HG02642 (cell line): ENCODE data around the gene MAP2K6.

Source experiments
- ATAC-seq: cut with Tn5 transposase; IDR thresholded peaks from one replicate; pipeline ENCODE4 v1.9.1; 2021; ENCODE audit warnings: mild to moderate bottlenecking; ENCODE audit not compliant: unreplicated experiment, poor library complexity

Gene MAP2K6

DNA sequence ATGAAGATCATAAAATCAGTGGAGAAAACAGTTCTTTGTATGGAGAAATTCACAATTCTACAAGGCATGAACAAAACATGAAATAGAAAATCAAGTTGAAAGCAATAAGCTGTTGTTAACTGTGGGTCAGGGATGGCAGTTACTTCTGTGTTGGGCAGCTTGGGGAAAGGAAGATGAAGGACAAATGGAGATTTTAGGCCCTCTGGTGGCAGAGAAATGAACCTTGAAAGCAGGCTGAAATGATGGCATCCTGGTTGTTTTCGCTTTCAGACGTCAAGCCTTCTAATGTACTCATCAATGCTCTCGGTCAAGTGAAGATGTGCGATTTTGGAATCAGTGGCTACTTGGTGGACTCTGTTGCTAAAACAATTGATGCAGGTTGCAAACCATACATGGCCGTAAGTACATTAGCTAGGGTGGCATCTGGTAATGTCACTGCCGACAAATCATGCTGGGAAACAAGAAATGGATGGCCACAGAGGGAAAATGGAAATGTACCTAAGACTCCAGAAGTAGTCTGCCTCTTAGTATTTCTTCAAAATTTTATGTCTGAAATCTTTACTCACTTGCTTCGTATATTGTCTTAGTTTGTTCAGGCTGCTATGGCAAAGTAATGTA is 108.9 kb downstream of the MAP2K6 start:
- no peak for ATAC-seq

DNA sequence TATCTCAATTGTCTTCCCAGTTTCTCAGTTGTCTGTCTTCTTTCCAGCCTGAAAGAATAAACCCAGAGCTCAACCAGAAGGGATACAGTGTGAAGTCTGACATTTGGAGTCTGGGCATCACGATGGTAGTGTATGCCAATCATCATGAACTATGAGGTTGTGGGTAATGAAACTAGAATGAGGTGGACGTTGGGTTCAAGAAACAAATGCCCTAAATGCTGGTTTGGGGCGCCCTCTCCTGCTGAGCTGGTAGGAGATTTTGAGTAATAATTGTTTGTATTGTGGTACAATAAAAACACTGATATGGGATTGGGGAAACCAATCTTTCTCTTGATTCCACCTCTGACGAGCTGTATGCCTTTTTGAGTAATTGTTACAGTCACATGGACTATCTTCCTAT is 110.4 kb downstream of the MAP2K6 start:
- no peak for ATAC-seq

DNA sequence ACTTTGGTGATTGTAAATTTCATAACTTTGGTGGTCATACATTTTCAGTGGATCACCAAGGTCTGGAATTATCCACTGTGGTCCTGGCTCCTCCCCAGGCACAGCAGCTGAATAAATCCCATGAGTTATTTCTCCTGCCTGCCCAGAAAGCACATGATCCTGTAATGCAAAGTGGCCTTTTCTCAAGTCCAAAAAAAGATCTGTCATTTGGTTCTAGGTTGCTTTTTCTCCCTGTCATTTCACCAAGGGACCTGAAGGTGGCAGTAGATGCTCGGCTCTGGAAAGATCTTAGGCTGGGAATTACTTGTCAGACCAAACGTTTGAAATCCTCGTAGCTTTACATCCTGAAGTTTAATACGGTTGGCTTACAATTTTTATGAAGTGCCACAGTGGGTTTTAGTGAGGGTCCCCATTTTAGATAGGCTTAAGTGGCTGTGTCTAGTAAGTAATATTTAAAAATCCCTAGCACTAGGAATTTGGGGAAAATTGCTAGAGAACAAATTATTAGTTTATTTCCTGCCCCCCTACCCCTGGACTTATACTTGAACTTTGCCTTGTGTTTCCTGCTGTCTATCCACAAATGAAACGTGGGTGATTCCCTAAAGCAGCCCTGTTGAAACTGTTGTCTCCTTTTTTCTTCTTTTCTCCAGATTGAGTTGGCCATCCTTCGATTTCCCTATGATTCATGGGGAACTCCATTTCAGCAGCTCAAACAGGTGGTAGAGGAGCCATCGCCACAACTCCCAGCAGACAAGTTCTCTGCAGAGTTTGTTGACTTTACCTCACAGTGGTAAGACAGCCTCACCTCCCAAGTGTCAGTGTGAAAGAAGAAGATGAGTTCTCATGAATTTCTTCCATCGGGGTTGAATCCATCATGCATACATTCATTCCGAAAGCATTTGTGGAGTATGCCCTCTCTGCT is 111.7 kb downstream of the MAP2K6 start:
- no peak for ATAC-seq

DNA sequence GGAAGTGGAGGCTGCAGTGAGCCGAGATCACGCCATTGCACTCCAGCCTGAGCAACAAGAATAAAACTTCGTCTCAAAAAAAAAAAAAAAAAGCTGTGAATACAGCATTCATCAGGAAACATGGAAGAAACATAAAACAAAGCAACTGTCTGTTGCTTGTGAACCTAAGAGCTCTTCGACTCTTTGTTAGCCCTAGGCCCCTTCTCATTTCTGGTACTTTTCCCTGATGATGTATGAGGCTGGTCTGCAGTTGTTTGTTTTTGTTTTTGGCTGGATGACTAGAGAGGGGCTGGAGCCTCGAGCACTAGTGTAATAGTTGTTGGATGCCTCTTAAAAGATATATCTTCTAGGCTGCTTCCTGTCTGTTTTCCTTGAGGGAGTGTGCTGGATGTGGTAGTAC is 113.5 kb downstream of the MAP2K6 start:
- ATAC-seq = no peak

DNA sequence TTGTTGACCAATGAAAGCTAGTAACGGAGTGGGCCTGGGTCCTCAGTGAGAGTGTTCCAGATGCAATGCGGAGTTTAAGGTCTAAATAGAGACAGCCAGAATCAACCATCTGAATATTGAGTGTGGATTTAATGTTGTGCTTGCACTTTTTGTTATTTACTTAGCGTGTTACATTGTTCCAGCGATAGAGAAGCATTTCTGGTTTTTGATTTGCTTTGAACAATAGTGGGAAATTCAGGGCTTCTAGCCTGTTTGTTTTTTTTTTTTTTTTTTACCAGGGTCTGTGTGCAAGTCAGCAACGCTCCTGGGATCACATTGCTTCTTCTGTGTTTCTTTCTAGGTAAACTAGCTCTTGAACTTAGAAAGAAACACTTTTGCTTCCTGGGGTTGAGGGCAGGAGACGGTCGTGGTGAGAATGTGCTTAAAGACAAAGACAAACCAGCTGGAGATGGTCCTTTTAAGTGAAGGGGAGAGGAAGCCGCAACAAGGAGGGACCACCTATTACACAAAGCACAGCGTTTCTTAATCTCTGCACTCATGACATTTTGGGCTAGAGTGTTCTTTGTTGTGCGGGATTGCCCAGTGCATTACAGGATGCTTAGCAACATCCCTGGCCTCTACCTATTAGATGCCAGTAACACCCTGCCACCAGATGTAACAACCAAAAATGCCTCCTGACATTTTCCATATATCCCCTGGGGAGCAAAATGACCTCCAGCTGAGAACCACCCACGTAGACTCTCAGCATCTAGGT is 119.2 kb downstream of the MAP2K6 start:
- ATAC-seq = no peak

DNA sequence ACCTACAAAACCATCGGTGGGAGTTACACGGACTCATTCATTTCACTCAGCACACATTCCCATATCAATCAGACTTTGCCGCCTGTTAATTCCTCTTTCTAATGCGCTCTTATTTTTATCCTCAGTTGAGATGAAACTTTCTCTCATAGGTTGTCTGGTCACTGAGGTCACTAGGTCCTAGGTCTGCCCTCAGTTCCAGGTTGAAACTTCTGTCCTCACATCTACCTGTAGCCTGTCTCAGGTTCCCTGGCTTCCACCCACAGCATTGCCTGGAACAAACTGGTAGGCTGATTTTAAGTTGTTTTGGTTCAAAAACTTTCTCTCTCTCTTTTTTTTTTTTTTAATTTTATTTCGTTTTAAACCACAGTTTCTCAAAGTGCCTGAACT is 119.7 kb downstream of the MAP2K6 start:
- no peak for ATAC-seq

DNA sequence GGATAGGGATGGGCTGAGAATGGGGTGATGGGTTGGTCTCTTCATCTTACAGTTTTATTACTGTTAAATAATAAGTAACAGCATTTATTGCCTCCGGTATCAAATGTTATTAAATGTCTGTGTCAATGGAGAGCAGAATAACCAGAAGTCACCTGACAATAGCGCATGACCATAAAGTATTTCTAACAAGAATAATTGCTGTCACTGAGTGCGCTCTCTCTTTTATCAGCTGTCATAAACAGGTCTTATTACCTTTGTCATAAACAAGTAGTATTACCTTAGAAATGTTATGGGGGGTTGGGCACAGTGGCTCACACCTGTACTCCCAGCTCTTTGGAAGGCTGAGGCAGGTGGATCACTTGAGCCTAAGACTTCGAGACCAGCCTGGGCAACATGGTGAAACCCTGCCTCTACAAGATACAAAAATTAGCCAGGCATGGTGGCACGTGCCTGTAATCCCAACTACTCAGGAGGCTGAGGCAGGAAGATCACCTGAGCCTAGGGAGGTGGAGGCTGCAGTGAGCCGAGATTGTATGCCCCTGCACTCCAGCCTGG is 120.6 kb downstream of the MAP2K6 start:
- ATAC-seq = no peak

DNA sequence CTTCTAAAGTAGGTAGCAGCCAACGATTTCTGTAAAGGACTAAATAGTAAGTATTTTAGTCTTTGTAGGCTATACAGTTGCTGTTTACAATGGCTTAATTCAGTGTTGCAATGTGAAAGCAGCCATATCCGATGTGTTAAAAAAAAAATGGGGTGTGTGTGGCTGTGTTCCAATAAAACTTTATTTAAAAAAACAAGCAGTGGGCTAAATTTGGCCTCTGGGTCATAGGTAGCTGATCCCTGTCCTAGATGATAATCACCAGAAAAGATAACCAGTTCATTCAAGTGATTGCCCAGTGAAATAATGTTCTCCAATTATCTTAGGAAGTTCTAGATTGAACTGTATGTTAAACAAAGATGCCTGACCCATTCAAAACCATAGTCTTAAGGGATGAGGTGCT is 124.3 kb downstream of the MAP2K6 start:
- no peak for ATAC-seq

DNA sequence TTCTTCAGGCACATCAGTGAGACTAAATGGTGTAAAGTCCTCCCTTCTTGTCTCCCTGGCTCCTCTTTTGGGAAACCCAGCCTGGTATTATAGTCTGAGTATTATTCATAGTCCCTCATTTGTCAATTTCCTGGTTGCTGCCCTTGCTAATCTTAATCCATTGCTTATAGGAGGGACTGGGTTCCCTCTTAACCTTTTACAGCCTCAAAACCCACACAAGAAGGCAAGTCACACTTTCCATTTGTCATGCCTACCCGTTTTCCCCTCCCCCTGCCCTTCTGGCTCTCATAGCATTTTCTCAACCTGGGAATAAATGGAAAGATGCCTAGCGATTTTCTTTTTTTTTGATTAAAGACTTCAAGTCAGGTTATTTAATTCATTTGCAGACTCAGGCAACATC is 124.8 kb downstream of the MAP2K6 start:
- ATAC-seq = no peak

DNA sequence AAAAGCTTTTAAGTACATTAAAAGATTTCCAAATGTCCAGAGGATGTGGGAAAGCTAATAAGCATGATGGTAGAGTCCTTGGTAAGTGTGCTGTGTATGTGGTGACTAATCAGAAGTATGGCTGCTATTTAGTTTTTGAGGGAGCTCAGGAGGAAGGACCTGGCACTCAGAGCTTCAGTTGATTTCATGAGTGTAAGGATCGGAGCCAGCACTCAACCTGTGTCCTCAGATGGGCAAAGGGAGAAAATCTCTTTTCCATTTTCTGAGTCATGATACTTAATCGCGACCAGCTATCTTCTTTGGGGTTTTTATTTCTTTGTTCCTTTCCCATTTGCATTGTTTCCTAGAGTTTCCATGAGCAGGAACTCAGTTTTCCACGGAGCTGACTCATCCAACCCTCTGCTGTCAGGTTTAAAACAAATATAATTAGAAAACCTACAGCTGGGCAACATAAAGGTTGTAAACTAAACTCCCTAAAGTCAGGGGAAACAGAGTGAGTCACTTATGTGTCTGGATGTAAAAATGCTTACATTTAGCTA is 125.4 kb downstream of the MAP2K6 start:
- ATAC-seq = no peak

DNA sequence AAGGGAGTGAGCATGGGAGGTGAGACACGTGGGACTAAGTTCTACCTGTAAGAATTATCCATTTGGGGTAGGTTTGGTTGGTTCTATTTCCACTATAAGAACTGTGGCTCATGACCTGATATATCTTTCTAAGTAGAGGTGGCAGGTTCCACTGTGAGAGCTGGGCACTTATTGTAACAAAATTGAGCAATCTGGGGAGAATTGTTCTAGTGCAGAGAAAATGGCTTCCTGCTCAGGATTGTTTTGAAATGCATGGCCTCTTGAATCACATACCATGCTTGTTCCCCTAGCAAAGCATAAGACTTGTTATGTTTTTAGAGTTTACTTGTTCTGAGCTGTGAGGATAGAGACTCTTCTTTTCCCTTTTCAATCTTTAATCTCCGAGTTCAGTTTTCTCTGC is 125.9 kb downstream of the MAP2K6 start:
- ATAC-seq = no peak

DNA sequence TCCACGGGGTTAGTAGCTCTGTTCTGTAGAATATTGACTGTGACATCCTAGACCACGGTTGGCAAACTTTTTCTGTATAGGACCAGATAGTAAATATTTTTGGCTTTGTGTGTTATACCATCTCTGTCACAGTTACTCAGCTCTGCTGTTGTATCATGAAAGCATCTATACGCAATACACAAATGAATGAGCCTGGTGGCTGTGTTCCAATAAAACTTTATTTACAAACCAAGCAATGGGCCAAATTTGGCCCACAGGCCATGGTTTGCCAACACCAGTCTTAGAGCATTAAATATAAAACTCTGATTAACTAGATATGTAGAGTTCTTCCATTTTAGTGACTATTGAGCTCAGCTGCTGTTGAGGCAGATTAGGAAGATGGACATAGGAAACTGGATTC is 132.7 kb downstream of the MAP2K6 start:
- ATAC-seq = no peak

DNA sequence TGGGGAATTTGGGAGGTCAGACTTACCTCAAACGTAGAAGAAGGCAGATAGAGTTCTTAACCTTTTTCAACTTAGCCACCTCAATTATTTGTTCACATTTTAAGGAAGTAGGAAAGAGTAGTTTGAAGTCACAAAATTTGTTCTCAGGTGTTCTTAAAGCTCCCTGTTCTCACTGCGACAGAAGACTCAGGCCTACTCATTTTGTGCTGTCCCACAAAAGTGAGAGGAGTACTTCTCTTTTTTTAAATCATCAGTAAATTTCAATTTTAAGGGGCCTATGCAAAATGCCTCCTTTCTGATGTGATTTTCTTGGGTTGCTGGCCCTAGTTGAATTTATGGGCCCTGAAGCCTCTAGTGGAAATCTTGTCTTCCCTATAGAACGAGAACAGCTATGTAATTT is 133.4 kb downstream of the MAP2K6 start:
- peak; percentile 65 for ATAC-seq

DNA sequence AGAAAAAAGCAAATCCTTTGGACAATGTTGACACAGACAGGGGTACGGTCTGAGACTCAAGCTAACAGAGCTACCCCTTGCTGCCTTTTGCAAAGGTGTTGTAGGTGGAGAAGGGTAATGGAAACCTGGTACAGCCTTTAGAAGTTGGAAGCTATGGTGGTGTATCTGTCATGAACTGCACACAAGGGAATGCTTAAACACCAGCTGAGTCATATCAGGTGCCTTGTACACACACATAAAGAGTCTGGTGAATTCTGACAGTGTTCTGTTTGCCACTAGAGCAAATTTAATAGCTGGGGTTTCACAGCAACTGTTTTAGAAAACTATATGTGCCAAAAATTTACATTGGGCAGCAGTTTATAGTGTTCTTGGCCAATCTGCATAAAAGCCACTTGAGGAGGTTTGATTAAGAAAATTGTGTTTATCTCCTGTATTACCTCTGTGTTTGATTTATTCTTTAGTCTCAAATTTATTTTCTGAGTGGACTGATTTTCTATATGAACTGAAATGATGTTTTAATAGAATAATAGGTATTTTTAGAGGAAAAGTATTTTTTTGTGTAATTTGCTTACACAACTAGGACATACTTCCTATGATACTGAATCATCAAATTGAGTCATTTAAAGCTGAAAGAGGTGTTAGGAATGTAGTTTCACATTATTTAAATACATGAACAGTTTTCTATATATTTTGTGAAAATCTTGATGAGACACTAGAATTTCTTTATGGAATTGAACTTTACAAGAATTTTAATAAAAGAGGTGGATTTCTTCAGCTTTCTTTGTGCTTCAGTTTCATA is 136.9 kb downstream of the MAP2K6 start:
- no peak for ATAC-seq

DNA sequence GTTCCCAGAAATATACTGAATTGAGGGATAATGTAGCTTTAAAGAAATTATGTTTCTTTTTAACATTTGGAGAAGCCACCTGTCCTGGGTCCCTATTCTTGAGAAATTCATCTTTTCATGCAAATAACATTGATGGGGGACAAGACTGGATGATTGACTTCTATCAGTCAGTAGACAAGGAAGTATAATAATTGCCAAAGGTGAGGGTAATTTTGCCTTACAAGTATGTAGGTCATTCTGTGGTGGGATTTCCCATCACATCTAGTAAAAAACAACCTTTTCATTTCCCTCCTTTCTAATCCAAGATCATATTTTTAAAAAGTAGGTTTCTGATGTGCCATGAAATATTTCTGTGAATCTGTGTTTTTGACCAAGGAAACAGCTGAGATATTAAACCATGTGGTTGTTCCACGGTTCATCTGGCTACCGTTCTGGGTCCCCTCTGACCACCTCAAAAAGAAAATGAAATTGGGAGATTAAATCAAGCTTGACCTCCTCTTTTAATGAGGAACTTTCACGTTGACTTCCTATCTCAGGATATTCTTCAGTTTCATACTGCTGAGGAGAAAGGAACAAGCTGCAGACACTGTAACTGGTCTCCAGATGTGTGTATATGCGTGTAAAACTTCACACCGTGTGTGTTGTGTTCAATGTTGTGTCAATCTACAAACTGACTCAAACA is 138.6 kb downstream of the MAP2K6 start:
- no peak for ATAC-seq

DNA sequence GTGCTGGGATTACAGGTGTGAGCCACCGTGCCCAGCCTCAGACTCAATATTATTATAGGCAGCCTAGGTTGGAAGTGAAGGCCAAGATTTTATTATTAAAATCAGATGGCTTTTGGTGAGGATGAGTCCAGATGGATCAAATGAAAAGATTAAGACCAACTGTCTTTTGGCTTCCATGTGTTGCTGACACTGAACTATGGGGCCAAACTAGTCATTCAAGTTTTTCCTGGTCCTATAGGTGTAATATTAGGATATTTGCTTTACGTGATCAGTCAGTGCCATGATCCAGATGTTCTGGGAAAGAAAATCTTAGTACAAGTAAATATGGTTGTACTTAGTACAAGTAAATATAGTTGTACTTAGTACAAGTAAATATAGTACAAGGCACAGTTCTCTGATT is 140.6 kb downstream of the MAP2K6 start:
- no peak for ATAC-seq

DNA sequence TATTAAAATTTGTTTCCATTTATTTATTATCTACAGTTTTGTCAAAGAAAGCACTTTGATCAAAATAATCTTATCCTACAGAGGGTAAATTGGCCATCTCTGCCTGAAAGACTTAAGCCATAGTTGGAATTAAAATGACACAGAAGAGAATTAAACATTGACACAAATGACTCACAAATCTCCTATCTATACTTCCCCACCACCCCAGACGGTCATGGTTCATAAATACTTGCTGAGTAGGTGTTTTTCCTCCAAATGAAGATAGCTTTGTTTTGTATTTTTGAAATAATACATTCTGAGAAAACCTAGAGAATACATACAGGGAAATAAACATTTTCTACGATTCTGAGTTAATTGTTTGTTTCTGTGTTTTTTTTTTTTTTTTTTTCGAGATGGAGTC is 142.8 kb downstream of the MAP2K6 start:
- ATAC-seq = no peak

DNA sequence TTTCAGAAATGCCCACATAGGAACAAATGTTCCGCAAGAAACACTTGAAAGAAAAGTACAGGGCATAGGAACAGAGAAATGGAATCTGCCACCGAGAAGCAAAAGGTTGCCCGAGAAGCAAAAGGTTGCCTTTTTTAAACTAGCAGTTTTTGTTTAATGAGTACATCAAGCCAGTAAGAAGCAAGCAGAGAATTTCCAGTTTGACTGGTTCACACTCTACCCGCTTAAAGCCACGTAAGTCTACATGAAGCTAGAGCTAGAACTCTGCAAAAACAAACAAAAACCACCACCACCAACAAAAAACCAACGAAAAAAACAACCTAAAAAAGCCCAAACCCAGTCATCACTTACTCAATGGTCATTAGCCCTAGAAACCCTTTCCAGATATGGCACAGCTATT is 144.3 kb downstream of the MAP2K6 start:
- no peak for ATAC-seq

DNA sequence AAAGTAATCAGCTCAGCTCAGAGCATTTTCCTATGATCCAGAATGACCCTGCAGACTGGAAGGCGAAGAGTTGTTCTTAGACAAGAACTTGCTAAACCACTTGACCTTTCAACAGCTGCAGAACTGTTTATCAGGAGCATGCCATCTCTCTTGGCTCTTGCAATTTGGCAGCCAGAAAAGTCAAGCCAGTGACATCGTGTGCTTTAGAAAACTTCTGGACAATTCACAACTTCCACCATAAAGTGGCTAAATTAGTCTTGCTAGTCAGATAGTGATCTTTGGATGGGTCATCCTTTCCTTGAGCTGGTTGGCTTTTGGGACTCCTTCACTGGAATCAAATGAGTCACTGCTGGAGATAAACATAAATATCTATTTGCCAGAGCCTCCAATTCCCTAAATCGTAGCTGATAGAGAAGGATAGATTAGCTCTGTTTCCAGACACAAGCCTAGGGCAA is 146.5 kb downstream of the MAP2K6 start:
- no peak for ATAC-seq
